Astrocyte (in vitro differentiated cells and primary cell): Measurements from ENCODE around the gene ARSJ.

Experiments
- EZH2 ChIP-seq: IDR thresholded peaks from 2 replicates; pipeline ENCODE4 v1.6.1; 2012; ENCODE audit warnings: mild to moderate bottlenecking, low read length, inconsistent platforms; ENCODE audit not compliant: insufficient read depth
- TF ChIP-seq, protein P1 (sequence below): IDR thresholded peaks from 2 replicates; pipeline ENCODE4 v1.5.1; 2011; ENCODE audit warnings: low read depth, mild to moderate bottlenecking, inconsistent platforms, low read length, moderate library complexity; ENCODE audit not compliant: insufficient read depth

- TF ChIP-seq, protein P1, sequence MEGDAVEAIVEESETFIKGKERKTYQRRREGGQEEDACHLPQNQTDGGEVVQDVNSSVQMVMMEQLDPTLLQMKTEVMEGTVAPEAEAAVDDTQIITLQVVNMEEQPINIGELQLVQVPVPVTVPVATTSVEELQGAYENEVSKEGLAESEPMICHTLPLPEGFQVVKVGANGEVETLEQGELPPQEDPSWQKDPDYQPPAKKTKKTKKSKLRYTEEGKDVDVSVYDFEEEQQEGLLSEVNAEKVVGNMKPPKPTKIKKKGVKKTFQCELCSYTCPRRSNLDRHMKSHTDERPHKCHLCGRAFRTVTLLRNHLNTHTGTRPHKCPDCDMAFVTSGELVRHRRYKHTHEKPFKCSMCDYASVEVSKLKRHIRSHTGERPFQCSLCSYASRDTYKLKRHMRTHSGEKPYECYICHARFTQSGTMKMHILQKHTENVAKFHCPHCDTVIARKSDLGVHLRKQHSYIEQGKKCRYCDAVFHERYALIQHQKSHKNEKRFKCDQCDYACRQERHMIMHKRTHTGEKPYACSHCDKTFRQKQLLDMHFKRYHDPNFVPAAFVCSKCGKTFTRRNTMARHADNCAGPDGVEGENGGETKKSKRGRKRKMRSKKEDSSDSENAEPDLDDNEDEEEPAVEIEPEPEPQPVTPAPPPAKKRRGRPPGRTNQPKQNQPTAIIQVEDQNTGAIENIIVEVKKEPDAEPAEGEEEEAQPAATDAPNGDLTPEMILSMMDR: no peak
- no peak for TF ChIP-seq EZH2
Measured at GRCh38 chr4:113993887-113994286, 14.4 kb upstream of the ARSJ start.
